MV-4-11 (cell line): ENCODE measurements around the gene SF1.

ENCODE experiments used
- DNase-seq: peaks from one replicate; lab custom pipeline; 2025; lab: John Stamatoyannopoulos, UW

Gene SF1

DNA sequence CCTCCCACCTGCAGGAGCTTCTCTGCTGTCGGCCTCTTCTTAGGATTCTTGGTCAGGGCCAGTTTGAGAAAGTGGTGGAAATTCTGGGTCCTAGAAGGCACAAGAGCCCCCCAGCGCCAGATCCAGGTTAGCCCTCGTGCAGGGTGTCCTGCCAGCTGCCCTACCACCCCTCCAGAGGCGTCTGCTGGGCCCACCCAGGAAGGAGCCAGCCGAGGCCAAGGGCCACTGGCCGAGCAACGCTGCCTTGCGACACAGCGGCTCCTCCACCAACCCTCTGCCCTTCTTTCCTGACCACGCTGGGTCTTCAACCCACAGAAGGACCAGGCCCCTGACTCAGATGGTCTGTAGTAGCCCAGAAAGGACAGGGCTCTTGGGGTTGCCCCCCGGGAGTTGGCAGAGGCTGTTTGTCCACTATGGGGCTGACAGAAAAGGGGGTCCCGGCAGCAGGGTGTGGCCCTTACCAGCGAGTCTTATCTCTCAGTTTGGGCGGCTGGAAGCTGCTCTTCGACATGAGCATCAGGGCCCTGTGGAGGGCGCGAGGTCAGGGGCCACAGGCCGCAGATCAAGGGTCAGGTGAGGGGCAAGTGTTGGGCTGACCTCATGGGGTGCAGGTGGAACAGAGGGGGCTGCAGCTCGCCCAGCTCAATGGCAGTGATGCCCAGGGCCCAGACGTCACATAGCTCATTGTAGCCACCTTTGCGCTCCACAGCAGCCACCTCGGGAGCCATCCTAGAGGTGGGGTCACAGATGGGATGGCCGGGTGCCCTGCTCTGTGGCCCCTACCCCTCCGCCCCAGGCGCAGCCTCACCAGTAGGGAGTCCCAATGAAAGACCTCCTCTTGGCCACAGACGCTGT, 22.2 kb upstream of the SF1 start:
- DNase-seq, result no peak

DNA sequence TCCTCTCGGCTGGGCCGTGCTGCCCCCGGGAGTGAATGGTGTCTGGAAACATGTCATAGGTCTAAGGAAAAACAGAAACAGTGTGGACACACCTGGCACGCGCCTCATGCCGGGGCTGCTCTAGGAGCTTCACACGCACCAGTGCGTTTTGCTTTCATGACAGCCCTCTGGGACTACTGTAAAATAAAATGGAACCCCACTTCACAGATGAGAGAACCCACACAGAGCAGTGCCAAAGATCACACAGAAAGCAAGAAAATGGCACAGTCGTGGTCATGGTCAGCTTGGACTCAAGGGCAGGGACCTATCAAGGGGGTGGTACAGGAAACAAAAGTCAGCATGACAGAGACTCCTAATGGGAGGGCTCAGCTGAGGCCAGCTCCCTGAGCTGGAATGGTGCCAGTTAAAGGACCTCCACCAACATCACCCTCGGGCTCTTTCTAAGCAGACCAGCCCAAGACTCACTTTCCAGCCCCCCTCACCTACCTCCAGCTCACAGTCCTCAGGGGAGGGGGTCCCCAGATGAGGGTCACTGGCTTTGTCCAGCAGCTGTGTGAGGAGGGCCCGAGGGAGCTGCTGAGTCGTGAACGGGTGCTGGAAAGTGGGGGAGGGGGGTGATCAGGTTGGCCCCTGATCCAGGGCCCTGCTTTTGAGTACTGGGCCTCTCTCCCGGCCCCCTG, 21.4 kb upstream of the SF1 start:
- DNase-seq, result no peak

DNA sequence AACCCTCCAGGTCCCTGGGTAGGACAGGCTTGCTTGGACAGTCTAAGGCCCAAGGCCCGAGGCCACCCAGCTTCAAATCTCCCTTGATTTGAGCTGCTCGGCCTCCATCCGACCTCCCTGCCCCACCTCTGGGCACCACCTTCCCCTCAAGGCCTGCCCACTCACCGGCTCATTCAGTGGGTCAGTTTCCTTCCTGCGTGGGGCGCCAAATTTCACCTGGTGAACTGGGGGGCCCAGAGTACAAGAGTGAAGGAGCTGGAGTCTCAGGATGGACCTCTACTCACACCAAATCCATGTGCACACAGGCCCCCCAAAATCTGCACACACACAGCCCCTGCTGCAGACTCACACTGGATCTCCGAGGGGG, 20.9 kb upstream of the SF1 start:
- no peak for DNase-seq

DNA sequence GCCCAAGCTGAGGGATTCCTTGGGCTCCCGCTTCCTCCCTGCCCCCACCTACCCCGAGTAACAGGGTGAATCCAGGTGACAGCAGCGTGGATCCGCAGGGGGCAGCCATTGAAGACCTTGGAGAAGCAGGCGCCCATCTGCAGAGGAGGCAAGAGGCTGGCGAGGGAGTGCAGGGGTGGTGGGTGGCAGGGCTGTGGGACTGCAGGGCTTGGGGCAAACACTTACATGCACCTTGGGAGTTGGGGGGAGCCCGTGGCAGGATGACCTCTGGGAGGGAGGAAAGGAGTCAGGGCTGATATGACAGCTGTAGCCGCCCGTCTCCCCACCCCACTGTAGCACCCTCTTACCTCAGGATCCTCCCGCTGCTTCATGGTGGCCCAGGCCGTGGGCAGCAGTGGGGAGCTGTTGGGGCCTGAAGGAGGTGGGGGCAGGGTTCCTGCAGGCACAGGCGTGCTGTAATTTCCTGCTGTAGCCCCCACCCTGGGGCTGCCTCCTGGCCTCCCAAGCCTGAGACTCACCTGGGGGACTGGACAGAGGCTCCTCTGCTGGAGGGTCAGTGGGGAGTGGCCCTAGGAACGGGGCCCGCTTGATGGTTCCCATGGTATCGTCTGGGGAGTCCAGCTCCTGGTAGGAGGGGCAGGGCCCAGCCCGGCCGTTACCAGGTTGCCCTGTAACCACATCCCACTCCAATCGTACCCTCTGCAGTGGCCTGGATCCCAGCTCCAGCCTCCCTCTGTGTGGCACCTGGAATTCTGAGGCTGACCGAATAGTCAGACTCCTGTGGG, 18.6 kb upstream of the SF1 start:
- DNase-seq, result no peak

DNA sequence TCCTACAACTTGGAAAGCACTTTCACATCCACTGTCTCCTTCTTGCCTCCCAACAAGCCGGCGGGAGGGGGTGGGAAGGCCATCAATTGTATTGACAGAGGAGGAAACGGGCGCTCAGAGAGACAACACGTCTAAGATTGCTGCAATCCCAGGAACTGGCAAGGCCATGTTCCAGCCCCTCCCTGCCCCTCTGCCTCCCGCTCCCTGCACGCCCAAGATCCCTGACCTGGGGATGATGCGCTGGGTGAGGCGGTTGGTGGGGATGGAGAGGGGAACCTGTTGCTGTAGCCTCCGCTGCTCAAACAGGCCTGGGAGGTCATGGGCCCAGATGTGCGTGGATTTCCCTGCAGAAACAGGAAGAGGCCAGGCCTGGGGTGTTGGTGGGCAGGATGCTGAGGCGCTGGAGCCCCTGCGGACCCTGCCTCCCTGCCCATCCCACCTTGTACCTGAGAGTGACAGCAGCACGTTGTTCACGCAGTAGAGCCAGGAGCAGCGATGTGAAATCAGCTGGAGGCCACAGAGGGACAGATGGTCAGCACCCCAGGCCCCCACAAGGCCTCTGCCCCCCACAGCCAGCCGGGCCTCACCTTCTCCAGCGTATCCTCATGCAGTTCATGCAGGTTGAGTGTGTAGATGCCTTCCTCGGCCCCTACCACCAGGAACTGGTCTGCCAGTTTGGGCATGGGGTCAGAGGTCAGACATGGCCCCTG, 17.9 kb upstream of the SF1 start:
- peak; percentile 53 for DNase-seq

DNA sequence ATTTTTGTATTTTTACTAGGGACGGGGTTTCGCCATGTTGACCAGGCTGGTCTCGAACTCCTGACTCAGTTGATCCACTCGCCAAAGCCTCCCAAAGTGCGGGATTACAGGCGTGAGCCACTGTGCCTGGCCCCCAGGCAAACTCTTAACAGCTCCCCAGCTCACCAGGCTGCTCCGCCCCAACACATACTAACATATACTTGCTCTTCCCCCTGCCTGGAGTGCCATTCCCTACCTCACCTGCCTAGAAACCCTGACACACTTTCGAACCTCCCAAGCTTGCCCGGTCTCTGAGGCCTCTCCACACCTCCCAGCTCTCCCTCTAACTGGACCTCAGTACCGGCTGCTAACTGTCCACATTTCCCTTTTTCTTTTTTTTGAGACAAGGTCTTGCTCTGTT, 16.2 kb upstream of the SF1 start:
- no peak for DNase-seq

DNA sequence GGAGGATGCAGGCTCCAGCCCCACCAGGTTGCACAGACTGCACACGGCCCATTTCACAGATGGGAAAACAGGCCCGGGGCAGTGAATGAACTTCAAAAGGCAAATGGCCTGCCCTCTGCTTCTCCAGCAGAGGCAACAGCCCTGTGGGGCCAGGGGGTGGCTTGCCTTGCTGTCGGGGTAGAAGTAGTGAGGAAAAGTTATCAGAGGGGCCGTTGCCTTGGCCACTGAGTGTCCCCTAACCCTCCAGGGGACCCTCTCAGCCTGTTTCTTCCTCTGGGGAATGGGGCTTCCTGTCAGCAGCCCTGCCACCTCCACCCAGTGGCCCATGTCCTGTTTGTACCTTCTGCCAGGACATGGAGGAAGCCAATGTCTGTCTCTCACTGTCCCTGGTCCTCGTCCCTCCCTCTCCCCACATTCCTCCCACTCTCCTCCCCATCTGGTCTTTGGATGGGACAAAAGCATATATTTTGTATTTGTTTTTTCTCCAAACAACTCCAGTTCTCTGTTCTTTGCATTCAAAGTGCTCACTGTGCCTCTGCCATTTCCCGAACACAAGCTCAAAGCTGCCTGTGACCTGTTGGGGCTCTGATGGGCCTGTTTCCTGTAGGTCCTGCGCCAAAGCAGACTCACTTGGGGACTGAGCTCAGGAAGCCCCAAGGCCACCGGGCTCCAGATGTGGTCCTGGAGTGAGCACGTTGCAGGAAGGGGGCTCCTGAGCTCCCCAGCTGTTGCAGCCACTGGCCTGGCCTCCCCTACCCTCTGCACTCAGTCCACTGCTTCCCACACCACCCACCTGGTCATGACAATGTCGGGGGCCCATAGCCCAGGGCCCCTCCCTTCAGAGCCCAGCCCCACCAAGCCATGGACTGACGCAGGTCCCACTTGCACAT, 15.2 kb upstream of the SF1 start:
- no peak for DNase-seq

DNA sequence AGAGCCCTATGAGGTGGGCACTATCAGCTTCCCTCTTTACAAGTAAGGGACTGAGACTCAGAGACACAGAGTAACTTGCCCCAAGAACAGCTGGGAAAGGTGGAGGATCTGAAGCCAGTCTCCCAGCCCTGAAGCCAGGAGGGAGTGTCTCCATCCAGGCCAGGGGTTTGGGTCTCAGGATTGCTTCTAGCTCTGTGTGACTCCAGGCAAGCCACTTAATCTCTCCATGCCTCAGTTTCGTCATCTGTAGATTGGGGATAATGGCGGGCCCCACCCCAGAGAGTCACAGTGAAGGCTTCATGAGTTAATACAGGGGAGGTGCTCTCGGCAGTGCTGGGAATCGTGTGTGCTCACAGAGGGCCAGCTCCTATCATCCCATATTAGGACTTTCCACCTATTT, 14.1 kb upstream of the SF1 start:
- no peak for DNase-seq

DNA sequence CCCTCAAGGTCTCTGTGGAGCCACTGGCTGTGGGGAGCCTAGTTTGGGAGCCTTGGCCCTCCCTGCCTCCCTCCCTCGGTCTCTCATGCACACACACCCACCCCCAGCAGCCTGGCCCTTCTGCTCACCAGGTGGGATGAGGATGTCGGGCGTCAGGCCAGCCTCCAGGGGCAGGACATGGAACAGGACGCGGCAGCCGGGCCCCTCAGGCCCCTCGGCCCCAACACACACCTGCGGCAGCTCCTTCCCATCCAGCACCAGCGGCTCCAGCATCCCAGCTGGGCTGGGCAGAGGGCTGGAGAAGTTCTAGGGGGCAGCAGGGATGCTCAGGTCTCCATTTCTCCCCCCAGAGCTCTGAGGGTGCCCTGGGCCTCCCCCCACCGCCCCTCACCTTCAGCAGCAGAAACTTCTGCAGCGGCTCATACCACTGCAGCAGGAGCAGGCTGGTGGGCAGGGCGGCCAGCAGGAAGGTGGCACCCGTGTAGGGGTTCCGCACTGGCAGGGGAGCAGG, 13.5 kb upstream of the SF1 start:
- DNase-seq, result no peak

DNA sequence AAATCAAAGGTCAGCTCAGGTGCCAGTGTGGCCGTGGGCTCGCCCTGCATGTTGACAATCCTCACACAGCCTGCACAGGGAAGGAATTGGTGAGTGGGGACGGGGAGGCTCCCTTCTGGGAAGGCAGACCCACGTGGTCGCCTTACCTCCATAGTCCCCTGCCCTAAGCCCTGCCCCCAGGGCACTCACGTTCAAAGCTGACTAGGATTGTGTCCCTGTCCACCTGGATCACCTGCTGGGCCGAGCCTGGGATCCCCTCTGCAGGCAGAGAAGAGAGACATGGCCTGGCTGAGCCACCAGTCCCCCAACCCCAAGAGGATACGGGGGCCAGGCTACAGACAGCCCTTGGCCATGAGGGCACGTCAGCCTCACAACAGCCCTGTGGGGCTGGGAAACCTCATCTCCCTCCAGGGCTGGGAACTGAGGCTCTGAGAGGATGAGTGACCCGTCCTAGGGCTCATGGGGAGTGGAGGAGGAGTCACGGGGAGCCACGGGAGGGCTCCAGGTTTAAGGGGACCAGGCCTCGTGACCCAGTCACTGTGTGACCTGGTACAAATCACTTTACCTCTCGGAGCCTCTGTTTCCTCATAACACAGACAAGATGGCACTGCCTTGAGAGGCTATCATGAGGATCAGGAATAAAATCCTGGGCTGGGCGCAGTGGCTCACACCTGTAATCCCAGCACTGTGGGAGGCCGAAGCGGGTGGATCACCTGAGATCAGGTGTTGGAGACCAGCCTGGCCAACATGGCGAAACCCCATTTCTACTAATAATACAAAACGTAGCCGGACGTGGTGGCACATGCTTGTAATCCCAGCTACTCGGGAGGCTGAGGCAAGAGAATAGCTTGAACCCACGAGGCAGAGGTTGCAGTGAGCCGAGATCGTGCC, 12.1 kb upstream of the SF1 start:
- DNase-seq, result no peak

DNA sequence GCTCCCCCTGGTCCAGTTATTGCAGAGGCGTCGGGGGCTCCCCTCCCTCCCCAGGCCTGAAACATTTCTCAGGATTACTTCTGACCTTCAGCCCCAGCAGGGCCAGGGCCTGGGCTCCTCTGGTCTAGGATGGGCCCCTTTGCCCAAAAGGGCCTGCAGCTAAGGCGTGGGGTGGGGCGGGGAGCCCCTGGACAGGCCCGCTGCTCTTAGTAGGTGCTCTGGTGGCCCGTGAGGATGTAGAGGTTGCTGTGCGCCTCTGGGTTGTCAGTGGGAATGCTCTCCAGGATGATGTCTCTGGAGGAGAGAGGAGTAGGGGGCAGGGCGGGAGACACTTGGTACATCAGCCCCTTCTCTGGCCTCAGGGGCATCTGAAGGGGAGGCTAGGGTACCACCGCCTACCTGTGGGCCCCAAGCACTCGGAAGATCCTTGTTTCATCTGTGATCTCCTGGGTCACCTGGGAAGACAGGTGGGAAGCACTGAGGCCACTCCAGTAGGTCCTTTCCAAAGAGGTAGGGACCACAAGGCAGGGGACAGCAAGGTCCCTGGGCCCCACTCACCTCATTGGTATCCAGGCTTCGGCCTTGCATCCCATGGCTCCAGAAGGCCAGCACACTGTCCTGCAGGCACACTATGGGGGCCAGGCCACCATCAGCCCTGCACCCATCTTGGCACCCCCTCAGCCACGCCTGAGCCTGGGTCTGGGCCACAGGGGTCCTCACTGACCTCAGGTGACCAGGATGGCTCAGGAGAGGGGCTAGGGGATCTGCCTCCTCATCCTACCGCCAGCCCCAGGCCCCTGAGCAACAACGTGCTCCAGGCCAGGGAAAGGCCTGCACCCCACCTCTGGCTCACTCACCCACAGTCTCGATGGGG, 11.2 kb upstream of the SF1 start:
- no peak for DNase-seq

DNA sequence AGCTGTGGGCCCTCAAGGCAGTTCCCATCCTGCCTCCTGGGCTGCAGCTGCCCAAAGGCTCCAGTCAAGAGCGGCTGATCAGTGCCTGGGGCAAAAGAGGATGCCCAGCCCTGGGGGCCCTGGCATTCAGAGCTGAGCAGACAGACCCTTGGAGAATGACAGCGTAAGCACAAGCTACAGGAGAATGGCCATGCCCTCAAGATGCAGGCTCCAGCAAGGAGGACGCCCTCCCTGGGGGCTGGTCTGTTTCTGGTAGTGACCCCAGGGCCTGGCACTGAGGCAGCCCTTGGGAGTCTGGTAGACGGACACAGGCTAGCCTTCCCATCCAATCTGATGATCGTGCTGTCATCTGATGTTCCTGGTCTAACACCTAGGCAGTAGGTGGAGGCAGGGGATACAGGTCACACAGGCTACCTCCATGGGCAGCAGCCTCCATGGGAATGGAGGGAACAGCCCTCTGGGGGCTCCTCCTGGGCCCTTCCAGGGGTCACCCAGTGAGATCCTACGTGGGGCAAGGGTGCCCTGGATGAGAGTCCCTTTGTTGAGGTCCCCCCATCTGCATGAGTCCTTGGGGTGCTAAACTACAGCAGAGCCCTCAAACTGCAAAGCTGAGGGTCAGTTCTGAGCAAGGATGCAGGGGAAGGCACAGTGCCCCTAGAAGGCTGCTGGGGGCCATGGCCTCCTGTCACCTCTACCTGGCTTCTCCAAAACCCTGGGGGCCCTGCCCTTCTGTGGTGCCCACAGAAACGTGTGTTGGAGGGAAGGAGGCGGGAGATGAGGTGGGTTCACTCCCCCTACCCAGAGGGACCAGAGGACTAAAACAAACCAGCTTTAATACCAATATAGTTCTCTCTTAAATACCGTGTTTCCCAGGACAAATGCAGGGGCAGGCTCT, 10.2 kb upstream of the SF1 start:
- DNase-seq, result no peak

DNA sequence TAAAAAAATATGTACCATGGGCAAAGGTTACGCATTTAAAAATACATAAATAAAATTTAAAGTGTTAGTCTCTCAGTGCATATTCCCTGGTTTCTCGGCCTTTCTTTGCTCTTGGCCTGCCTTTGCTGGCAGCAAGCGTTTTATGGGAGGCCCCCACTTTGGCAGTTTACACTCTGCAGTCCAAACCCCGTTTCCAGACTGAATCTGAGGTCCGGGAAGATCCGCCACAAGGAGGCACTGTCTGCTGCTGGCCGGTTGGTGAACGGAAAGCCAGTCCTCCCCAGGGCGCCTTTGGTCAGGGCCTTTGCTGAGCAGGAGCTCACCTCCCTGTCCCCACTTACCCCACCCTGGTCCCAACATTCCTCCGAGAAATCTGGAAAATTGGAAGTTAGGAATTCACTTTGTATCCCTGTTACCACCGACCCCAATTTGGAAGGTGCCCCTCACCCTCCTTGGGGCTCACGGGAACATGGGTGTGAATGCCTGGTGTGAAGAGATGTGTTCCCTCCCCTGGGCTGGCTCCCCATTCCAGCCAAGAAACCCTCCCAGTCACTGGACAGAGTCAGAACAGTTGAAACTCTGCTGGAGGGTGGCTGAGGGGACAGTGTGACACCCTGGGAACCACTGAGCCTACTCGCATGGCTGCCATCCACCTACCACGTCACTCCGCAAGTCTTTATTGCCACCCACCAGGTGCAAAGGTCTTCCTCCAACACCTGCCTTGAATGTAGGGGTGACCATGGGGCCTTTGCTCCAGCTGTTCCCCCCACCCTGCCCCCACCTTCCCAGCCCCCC, 9.4 kb upstream of the SF1 start:
- DNase-seq, result peak; percentile 28

DNA sequence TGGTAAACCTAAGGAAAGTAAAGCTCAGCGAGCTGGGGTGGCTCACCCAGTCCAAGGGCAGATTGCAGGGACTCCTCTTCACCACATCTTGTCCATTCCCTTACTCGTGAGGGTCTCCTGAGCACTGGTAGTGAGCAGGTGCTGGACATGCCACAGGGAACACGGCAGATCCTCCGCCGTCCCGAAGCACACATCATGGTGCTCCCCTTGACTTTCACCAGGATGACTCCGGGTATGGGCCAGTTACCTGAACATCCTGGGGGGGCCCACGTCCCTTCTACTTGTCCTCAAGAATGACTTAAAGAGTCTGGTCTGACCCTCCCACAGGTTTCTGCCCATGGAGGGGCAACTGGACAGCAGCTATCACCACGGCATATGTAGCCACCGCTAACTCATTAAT, 8.0 kb upstream of the SF1 start:
- DNase-seq, result no peak

DNA sequence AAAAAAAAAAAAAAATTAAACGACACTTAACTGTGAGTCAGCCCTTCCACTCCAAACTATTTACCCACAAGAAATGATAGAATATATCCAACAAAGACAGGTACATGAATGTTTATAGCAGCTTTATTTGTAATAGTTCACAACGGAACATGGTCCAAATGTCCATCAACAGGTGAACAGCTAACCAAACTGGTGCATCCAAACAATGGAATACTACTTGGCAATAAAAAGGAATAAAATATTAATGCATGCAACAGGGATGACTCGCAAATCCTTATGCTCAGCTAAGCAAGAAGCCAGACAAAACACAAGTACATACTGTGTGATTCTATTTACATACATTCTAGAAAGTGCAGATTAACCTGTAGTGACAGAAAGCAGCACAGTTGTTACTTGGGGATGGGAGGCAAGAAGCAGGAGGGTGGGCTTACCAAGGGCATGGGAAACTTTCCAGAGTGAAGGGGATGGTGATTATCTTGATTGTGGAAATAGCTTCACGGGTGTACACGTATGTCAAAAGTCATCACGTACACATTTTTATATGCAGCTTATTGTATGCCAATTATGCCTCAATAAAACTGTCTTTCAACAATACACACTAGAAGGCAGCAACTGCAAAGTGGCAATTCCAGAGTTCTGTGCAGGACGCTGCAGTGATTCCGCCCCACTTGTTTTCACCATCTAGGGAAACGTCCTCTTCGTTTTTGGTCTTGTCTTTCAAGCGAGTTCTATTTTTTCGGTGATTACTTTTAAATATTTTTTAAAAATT, 6.7 kb upstream of the SF1 start:
- DNase-seq, result no peak

DNA sequence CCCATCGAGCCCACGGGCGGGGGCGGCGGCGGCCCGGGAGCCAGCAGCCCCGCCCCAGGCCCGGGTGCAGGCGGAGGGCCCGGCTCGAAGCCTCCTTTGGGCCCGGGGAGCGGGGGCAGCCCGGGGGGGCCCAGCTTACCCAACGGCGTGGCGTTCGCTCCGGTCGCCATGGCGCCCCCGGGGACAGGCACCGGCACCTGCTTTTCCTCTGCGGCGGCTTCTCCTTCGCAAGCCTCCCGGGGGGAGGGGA, 194 bp downstream of the SF1 start:
- no peak for DNase-seq
